ENCODE data around the gene PIGC. TPM values are rescaled to one million over a fixed set of nuclear protein-coding genes. Genes with fewer than 3 reads are reported as not detected.

PIGC gene
- total RNA-seq: 13.5 and 18.8 TPM in 2 replicates

- peak; percentile 87 to 91 for DNase-seq (ENCODE audit: low read depth in 2 of 2)
These were observed at the start of gene PIGC for GRCh38 chr1:172443666-172444453. PIGC (minus strand) TSS chr1:172444069; CDS start chr1:172442622, 1,447 bp downstream.

GRCh38 chr1:172492421-172492820 lies 48.6 kb upstream of the PIGC start:
- DNase-seq (ENCODE audit: low read depth in 2 of 2): no peak

GRCh38 chr1:172489847-172490246 lies 46.0 kb upstream of the PIGC start:
- no peak for DNase-seq (ENCODE audit: low read depth in 2 of 2)

- no peak for DNase-seq (ENCODE audit: low read depth in 2 of 2)
These were observed 44.5 kb upstream of the PIGC start for GRCh38 chr1:172488393-172488792.

- DNase-seq (ENCODE audit: low read depth in 2 of 2): peak in 1 of 2 donors; percentile 3
These were observed 43.7 kb upstream of the PIGC start for GRCh38 chr1:172487550-172487949.

GRCh38 chr1:172486805-172487454 lies 43.1 kb upstream of the PIGC start:
- no peak for DNase-seq (ENCODE audit: low read depth in 2 of 2)

- DNase-seq (ENCODE audit: low read depth in 2 of 2): no peak
These were observed 41.8 kb upstream of the PIGC start for GRCh38 chr1:172485626-172486025.

- DNase-seq (ENCODE audit: low read depth in 2 of 2): no peak
These were observed 40.4 kb upstream of the PIGC start for GRCh38 chr1:172484252-172484651.

GRCh38 chr1:172483448-172483847 lies 39.6 kb upstream of the PIGC start:
- no peak for DNase-seq (ENCODE audit: low read depth in 2 of 2)

- DNase-seq (ENCODE audit: low read depth in 2 of 2): no peak
These were observed 38.2 kb upstream of the PIGC start for GRCh38 chr1:172482044-172482443.

GRCh38 chr1:172480431-172480830 lies 36.6 kb upstream of the PIGC start:
- DNase-seq (ENCODE audit: low read depth in 2 of 2): no peak

GRCh38 chr1:172478485-172478884 lies 34.6 kb upstream of the PIGC start:
- no peak for DNase-seq (ENCODE audit: low read depth in 2 of 2)

- no peak for DNase-seq (ENCODE audit: low read depth in 2 of 2)
These were observed 33.9 kb upstream of the PIGC start for GRCh38 chr1:172477741-172478140.

- no peak for DNase-seq (ENCODE audit: low read depth in 2 of 2)
These were observed 33.3 kb upstream of the PIGC start for GRCh38 chr1:172477216-172477615.

- no peak for DNase-seq (ENCODE audit: low read depth in 2 of 2)
These were observed 32.4 kb upstream of the PIGC start for GRCh38 chr1:172476218-172476811.

- no peak for DNase-seq (ENCODE audit: low read depth in 2 of 2)
These were observed 30.0 kb upstream of the PIGC start for GRCh38 chr1:172473842-172474241.

- no peak for DNase-seq (ENCODE audit: low read depth in 2 of 2)
These were observed 29.4 kb upstream of the PIGC start for GRCh38 chr1:172473302-172473701.

GRCh38 chr1:172472495-172472894 lies 28.6 kb upstream of the PIGC start:
- DNase-seq (ENCODE audit: low read depth in 2 of 2): no peak

GRCh38 chr1:172471666-172472065 lies 27.8 kb upstream of the PIGC start:
- DNase-seq (ENCODE audit: low read depth in 2 of 2): no peak

- no peak for DNase-seq (ENCODE audit: low read depth in 2 of 2)
These were observed 26.3 kb upstream of the PIGC start for GRCh38 chr1:172470149-172470548.

GRCh38 chr1:172469717-172470116 lies 25.8 kb upstream of the PIGC start:
- DNase-seq (ENCODE audit: low read depth in 2 of 2): no peak

- DNase-seq (ENCODE audit: low read depth in 2 of 2): no peak
These were observed 24.4 kb upstream of the PIGC start for GRCh38 chr1:172468296-172468695.

GRCh38 chr1:172467446-172467845 lies 23.6 kb upstream of the PIGC start:
- no peak for DNase-seq (ENCODE audit: low read depth in 2 of 2)
